Fibroblast of lung (primary cell): ENCODE measurements around the gene APPL2.

ENCODE experiments used
- CTCF ChIP-seq, 2 donors: IDR thresholded peaks in 1 of 2; conservative IDR thresholded peaks in 1 of 2; 1 replicate in 1 of 2; 2 replicates in 1 of 2; pipeline ENCODE4 v1.5.1; 2011 to 2012; ENCODE audit warnings: low read length in 2 of 2, control low read depth in 1 of 2, inconsistent platforms in 1 of 2, low read depth in 1 of 2, mild to moderate bottlenecking in 1 of 2
- EZH2 ChIP-seq: IDR thresholded peaks from 2 replicates; pipeline ENCODE4 v1.5.1; 2012; ENCODE audit warnings: low read length, control low read depth, mild to moderate bottlenecking; ENCODE audit errors: missing control alignments

DNA sequence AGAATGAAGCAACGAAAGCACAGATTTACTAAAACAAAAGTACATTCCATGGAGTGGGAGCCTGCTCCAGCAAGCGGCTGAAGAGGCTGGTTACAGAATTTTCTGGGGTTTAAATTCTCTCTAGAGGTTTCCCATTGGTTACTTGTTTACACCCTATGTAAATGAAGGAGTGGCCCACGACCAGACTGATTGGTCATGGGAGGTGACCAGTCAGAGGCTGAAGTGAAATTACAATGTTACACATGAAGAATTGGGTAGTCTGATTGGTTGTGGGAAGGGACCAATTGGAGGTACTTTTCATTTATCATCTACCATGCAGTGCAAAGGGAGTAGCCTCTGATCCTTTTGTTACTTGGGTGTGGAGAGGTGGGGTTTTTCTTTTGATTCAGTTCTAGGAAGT, 36.2 kb upstream of the APPL2 start:
- no peak for TF ChIP-seq CTCF (conservative IDR thresholded peaks at IDR 0.05 in 1 of 2, IDR thresholded peaks at IDR 0.05 in 1 of 2; ENCODE audit: low read depth in 1 of 2, low read length in 2 of 2)
- no peak for TF ChIP-seq EZH2
